HL-60 (cell line): Measurements from ENCODE around the gene DUSP1.

Source experiments
- DNase-seq, 2 experiments: peaks; one replicate each; pipeline ENCODE4 v3.0.0-alpha.2; 2010 to 2020; ENCODE audit warnings: low read depth in 1 of 2, low spot score in 1 of 2
- H3K27ac ChIP-seq: fragments of 250-450 bp; sonication (Bioruptor Pico); replicated peaks from 2 replicates; pipeline ENCODE4 v1.5.1; 2020; ENCODE audit warnings: mild to moderate bottlenecking, moderate library complexity
- H3K27me3 ChIP-seq: fragments of 250-450 bp; sonication (Bioruptor Pico); 2 replicates; pipeline ENCODE4 v1.5.1; 2021; ENCODE audit warnings: mild to moderate bottlenecking, moderate library complexity; ENCODE audit not compliant: insufficient read depth, poor library complexity, severe bottlenecking
- H3K4me3 ChIP-seq: replicated peaks from 2 replicates; pipeline ENCODE4 v1.5.1; 2011; ENCODE audit warnings: mild to moderate bottlenecking, control low read depth, low read length; ENCODE audit not compliant: insufficient read depth
- CTCF ChIP-seq: IDR thresholded peaks from one replicate; pipeline ENCODE4 v1.5.1; 2011; ENCODE audit warnings: low read length, control low read depth, inconsistent platforms; ENCODE audit not compliant: insufficient read depth
- GABPA ChIP-seq: IDR thresholded peaks from 2 replicates; pipeline ENCODE4 v1.6.1; 2012; ENCODE audit warnings: low read depth
- POLR2AphosphoS5 ChIP-seq: IDR thresholded peaks from 2 replicates; pipeline ENCODE4 v1.6.1; 2012; ENCODE audit warnings: low read depth
- REST ChIP-seq: IDR thresholded peaks from 2 replicates; pipeline ENCODE4 v1.6.1; 2012; ENCODE audit warnings: low read depth; ENCODE audit not compliant: insufficient replicate concordance
- SPI1 ChIP-seq: IDR thresholded peaks from 2 replicates; pipeline ENCODE4 v1.6.1; 2012; ENCODE audit warnings: low read depth, mild to moderate bottlenecking, borderline replicate concordance

The DUSP1 gene

DNA sequence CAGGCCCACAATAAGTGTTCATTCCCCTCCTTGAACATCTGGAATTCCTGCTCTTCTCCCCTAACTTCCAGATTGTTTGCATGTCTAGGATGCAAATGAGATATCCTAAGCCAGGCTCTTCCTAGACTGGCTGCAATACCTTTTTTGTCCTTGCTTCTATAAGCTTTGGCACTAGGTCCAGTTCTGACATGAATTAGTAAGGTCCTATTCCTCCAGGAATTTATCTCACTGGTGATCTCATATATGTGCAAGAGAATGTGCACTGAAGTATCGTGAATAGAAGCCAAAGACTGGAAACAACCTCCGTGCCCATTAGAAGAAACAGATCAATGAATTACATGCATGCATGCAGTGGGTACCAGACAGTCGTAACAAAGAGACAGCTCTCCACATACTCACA is 25.2 kb downstream of the DUSP1 start:
- Histone ChIP-seq H3K27me3 (no peaks in the 10 kb centered on the region), H3K4me3 (no peak overlapping the region), H3K27ac (no peak overlapping the region)
- DNase-seq: no peak
- TF ChIP-seq GABPA (no peak), CTCF (no peak), POLR2AphosphoS5 (no peak), SPI1 (no peak), REST (no peak)

DNA sequence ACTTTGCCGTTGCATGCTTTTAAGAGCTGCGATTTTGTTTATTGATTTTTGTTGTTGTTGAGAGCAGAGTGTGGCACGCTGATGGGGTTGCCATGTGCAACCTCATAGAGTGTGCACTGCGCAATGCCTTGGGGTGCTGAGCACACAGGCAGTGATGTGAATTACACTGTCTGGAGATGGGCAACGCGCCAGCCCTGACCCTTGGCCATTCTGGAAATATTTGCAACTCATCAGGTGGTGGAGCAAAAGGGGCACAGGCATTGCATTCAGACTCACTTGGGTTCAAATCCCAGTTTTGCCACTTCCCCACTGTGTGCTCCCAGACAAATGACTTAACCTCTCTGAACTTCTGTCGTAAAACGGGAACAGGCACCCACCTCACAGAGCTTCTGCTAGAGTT is 25.6 kb downstream of the DUSP1 start:
- no peaks in the 10 kb centered on the region for H3K27me3 ChIP-seq
- H3K4me3 ChIP-seq: no peak overlapping the region
- TF ChIP-seq POLR2AphosphoS5: no peak
- no peak for TF ChIP-seq SPI1
- TF ChIP-seq CTCF: no peak
- TF ChIP-seq REST: no peak
- TF ChIP-seq GABPA: no peak
- DNase-seq: no peak
- H3K27ac ChIP-seq: no peak overlapping the region

DNA sequence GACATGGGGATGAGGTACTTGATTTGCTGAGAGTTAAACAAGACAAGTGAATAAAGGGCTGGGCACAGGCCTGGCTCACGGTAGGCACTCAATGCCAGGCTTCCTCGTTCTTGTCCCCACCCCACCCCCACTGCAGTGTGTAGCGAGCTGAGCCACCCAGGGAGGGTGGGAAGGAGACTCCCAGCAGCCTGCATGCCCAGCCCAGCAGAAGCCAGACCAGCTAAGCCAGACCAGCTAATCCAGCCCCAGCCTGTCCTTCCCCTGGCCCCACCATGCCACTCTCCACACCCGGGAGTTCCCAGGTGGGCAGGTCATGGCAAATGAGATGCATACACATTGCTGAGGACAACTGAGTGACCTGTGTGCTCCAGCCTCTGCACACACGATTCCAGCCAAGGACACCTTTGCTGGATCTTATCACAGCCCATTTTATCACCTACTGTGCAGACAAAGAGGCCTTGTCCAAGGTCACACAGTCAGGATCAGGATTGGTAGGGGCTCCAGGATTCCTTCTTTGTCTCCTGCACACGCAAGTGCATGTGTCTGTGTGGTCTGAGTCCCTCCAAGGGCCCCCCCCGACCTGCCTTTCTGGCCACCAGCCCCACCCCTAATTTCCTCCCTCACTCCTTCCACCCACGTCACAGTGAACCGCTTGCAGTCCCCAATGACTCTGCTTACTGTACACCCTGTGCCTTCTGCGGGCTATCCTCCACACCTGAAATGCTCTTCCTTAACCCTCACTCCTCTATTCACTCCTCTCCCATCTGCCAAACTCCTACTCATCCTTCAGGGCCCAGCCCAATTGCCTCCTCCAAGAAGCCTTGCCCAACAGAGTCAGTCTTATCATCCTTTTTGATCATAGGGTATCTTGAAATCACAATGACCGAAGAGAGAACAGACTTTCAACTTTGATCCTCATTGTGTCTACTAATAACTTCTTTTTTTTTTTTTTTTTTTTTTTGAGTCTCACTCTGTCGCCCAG is 26.6 kb downstream of the DUSP1 start:
- Histone ChIP-seq H3K27ac (no peak overlapping the region), H3K27me3 (no peaks in the 10 kb centered on the region), H3K4me3 (no peak overlapping the region)
- TF ChIP-seq GABPA: no peak
- TF ChIP-seq POLR2AphosphoS5: no peak
- no peak for TF ChIP-seq SPI1
- TF ChIP-seq CTCF: no peak
- no peak for TF ChIP-seq REST
- DNase-seq: no peak
